22Rv1 (cell line): ENCODE results near the gene PBX2.

Source experiments
- H3K27ac ChIP-seq: fragments of 450-650 bp; 2 replicates; pipeline ENCODE4 v1.5.1; 2017
- ZFX ChIP-seq: fragments of 450-650 bp; IDR thresholded peaks from 2 replicates; pipeline ENCODE4 v1.6.1; 2017; ENCODE audit warnings: antibody characterized with exemption, borderline replicate concordance
- TF ChIP-seq, protein P1 (sequence below): fragments of 450-650 bp; IDR thresholded peaks from 2 replicates; pipeline ENCODE4 v1.5.1; 2017; ENCODE audit warnings: mild to moderate bottlenecking

Gene PBX2

DNA sequence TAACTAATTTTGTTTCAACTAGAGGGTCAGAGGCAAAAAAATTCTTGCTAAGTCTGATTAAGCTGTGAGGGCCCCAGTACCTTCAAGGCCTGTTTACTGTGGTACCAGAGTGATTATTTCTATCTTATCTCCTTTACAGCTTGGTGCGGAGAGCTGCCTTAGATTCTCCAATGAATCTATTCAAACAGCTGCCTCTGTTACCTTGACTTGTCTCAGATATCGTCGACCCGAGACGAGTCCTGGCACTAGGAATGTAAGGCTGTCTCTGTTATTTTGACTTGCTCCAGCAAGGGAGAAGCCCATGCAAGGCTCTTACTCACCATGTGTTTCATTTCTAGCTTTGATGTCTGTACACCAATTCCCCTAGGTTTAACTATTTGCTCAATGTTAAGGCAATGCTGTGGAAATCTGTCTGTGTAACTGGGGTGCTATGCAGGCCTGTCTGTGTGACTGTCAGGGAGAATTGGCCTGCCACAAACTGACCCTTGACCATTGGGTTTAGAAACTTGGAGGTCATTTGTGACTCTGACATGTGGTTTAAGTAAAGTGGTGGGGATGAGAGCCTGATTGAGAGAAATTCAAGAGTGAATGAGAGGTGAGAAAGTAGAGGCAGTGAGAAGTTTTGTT is 49.5 kb downstream of the PBX2 start:
- TF ChIP-seq, protein P1, sequence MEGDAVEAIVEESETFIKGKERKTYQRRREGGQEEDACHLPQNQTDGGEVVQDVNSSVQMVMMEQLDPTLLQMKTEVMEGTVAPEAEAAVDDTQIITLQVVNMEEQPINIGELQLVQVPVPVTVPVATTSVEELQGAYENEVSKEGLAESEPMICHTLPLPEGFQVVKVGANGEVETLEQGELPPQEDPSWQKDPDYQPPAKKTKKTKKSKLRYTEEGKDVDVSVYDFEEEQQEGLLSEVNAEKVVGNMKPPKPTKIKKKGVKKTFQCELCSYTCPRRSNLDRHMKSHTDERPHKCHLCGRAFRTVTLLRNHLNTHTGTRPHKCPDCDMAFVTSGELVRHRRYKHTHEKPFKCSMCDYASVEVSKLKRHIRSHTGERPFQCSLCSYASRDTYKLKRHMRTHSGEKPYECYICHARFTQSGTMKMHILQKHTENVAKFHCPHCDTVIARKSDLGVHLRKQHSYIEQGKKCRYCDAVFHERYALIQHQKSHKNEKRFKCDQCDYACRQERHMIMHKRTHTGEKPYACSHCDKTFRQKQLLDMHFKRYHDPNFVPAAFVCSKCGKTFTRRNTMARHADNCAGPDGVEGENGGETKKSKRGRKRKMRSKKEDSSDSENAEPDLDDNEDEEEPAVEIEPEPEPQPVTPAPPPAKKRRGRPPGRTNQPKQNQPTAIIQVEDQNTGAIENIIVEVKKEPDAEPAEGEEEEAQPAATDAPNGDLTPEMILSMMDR: no peak
- TF ChIP-seq ZFX: no peak
- no peak overlapping the region for H3K27ac ChIP-seq

DNA sequence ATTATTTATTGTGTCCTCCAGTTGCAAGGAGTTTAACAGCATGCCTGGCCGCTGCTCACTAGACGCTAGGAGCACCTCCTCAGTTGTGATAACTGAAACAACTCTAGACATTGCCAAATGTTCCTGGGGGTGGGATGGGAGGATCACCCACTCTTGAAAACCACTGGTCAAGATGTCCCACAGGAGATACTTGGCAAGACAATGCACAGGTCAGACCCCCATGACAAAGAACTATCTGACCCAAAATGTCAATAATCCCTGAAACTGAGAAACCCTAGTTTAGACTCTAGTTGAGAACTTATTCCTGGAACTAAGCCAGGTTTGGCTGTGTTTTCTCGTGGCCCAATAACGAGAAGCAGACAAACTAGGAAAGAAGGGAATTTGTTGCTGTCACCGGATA is 50.4 kb downstream of the PBX2 start:
- TF ChIP-seq, protein P1: no peak
- H3K27ac ChIP-seq: no peak overlapping the region

DNA sequence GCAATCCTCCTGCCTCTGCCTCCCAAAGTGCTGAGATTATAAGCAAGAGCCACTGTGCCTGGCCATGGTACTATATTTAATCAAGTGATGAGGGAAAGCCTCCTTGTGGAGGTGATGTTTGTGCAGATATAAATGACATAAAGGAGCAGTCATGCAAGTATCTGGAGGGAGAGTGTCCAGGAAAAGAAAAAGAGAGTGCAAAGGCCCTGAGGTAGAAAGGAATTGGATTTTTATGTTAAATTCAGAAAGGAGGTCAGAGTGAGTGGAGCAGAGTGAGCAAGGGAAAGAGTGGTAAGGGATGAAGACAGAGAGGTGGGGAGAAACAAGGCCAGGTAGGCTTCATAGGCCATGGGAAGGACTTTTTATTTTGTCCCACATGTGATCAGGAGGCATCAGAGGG is 52.5 kb downstream of the PBX2 start:
- no peak overlapping the region for H3K27ac ChIP-seq
- TF ChIP-seq, protein P1: no peak
- no peak for TF ChIP-seq ZFX
